D721Med (cell line): ENCODE results near the gene ACE.

Source experiments
- DNase-seq: peaks from one replicate; pipeline ENCODE4 v3.0.0; 2011; ENCODE audit warnings: low spot score; ENCODE audit not compliant: insufficient read length
- FAIRE-seq: peaks from 2 replicates; lab custom pipeline; 2011; peaks lifted over from hg19 to GRCh38; lab: Jason Lieb, UNC
- CTCF ChIP-seq: IDR thresholded peaks from 2 replicates; pipeline ENCODE4 v1.5.1; 2012; ENCODE audit warnings: mild to moderate bottlenecking, control low read depth; ENCODE audit not compliant: insufficient read depth; ENCODE audit errors: missing control alignments

ACE gene

GRCh38 chr17:63480826-63481487 lies 4.1 kb downstream of the ACE start:
- FAIRE-seq = no peak
- DNase-seq = no peak
- no peak for TF ChIP-seq CTCF

GRCh38 chr17:63481488-63481870 lies 4.6 kb downstream of the ACE start:
- FAIRE-seq (no peak), DNase-seq (no peak)
- TF ChIP-seq CTCF = no peak

GRCh38 chr17:63482509-63482908 lies 5.6 kb downstream of the ACE start:
- no peak for DNase-seq
- no peak for FAIRE-seq
- TF ChIP-seq CTCF = no peak

GRCh38 chr17:63483038-63483437 lies 6.2 kb downstream of the ACE start:
- DNase-seq = no peak
- no peak for FAIRE-seq

GRCh38 chr17:63483655-63484575 lies 7.1 kb downstream of the ACE start:
- FAIRE-seq = no peak
- no peak for TF ChIP-seq CTCF

More at GRCh38 chr17:63483038-63483437, 6.2 kb downstream of the ACE start:
- no peak for TF ChIP-seq CTCF

GRCh38 chr17:63486317-63487013 lies 9.6 kb downstream of the ACE start:
- DNase-seq (no peak), FAIRE-seq (no peak)
- TF ChIP-seq CTCF = no peak

More at GRCh38 chr17:63483655-63484575, 7.1 kb downstream of the ACE start:
- DNase-seq = no peak

GRCh38 chr17:63487014-63487339 lies 10.1 kb downstream of the ACE start:
- TF ChIP-seq CTCF = no peak
- FAIRE-seq (no peak), DNase-seq (no peak)
